Esophagus muscularis mucosa (tissue), 4 donors: Measurements from ENCODE around the gene MTTP. TPM values are rescaled to one million over a fixed set of nuclear protein-coding genes. Genes with fewer than 3 reads are reported as not detected.
A peak's percentile ranks its signal among the peaks of the same experiment; 100 is the strongest.

Experiments
- DNase-seq: peaks from one replicate; pipeline ENCODE4 v3.0.0-alpha.2; 2017; ENCODE audit errors: extremely low spot score
- H3K27ac ChIP-seq, 4 donors: fragments of 200-600 bp; sonication (generic); replicated peaks in 1 of 4; 1 replicate in 3 of 4; 2 replicates in 1 of 4; pipeline ENCODE4 v1.5.1; 2016 to 2019; ENCODE audit warnings: mild to moderate bottlenecking in 1 of 4
- H3K27me3 ChIP-seq, 4 donors: fragments of 200-600 bp; sonication (generic); one replicate each; pipeline versions ENCODE4 v1.5.1 to v1.6.0; 2016 to 2019
- H3K36me3 ChIP-seq, 4 donors: fragments of 200-600 bp; sonication (generic); one replicate each; pipeline ENCODE4 v1.5.1; 2016 to 2019
- H3K4me1 ChIP-seq, 4 donors: fragments of 200-600 bp; sonication (generic); one replicate each; pipeline ENCODE4 v1.5.1; 2016 to 2019
- H3K4me3 ChIP-seq, 4 donors: fragments of 200-600 bp; sonication (generic); 1 replicate in 2 of 4; 2 replicates in 2 of 4; pipeline ENCODE4 v1.5.1; 2016 to 2019; ENCODE audit warnings: mild to moderate bottlenecking in 4 of 4, moderate library complexity in 1 of 4
- H3K9me3 ChIP-seq, 4 donors: fragments of 200-600 bp; sonication (generic); 1 replicate in 3 of 4; 2 replicates in 1 of 4; pipeline ENCODE4 v1.5.1; 2016 to 2019
- CTCF ChIP-seq, 3 experiments: fragments of 200-600 bp in 2 of 3; fragments of 450-650 bp in 1 of 3; sonication (generic) in 2 of 3; IDR thresholded peaks; one replicate each; pipeline ENCODE4 v1.5.1; 2017 to 2019; ENCODE audit warnings: antibody characterized with exemption in 3 of 3, mild to moderate bottlenecking in 2 of 3, moderate library complexity in 1 of 3
- EP300 ChIP-seq: sonication (generic); formaldehyde crosslinking; IDR thresholded peaks from one replicate; pipeline ENCODE4 v1.6.1; 2017; ENCODE audit warnings: antibody characterized with exemption
- POLR2A ChIP-seq: fragments of 450-650 bp; IDR thresholded peaks from one replicate; pipeline ENCODE4 v1.6.1; 2017; ENCODE audit warnings: antibody characterized with exemption, moderate library complexity, mild to moderate bottlenecking, low read depth
- POLR2AphosphoS5 ChIP-seq, 2 donors: sonication (generic); formaldehyde crosslinking; IDR thresholded peaks; one replicate each; pipeline ENCODE4 v1.6.1; 2017; ENCODE audit warnings: antibody characterized with exemption in 2 of 2
- WGBS: methylation state at CpG from one replicate; pipeline ENCODE4 v1.1.5; 2018; 5-methylcytosine and 5-hydroxymethylcytosine counted together
- intact Hi-C: fragments of 100-400 bp; cut with DNase I; formaldehyde crosslinking; loops from one replicate; pipeline ENCODE4 v1.15.1; 2023
- total RNA-seq, 4 donors: library from RNA; depleted of rRNA; stranded (reverse); fragments of >200 nt; gene quantifications; one replicate each; pipeline versions ENCODE4 v1.1.0 to v1.2.1, GENCODE V29; 2016

The MTTP gene
- total RNA-seq, 4 donors from 2014 or later, result 0.45 to 1.2 (median 0.70) TPM

- intact Hi-C loops, result loop anchor here (2.0 to 5.0 kb wide), 3 partner anchors 159 to 385 kb away; no protein-coding TSS in a partner anchor
Measured at GRCh38 chr4:99563310-99564186, 11.1 kb upstream of the MTTP start, which contains the start of gene TRMT10A. TSS of gene TRMT10A (minus strand) at chr4:99564039. CDS start at chr4:99559338, 4,701 bp downstream.

GRCh38 chr4:99564921-99565320 is 9.7 kb upstream of the MTTP start:
- H3K36me3 ChIP-seq, result no peaks in the 10 kb centered on the region
- H3K4me3 ChIP-seq, result no peak overlapping the region
- no peak for DNase-seq
- TF ChIP-seq POLR2AphosphoS5 (IDR thresholded peaks at IDR 0.05) (no peak), EP300 (no peak), CTCF (IDR thresholded peaks at IDR 0.05) (no peak), POLR2A (no peak)
- H3K27me3 ChIP-seq, result no peaks in the 10 kb centered on the region
- peak overlapping the region; percentile 91 to 94 (median 92) for H3K27ac ChIP-seq
- H3K4me1 ChIP-seq, result peaks cover 8 to 18% (median 10%) of the 10 kb centered on the region in 4 donors
- intact Hi-C loops, result loop anchor here (5.0 kb wide), 1 partner anchor 322 kb away; no protein-coding TSS in a partner anchor
- H3K9me3 ChIP-seq, result no peaks in the 10 kb centered on the region

More at GRCh38 chr4:99563310-99564186, 11.1 kb upstream of the MTTP start, which contains the start of gene TRMT10A:
- H3K36me3 ChIP-seq, result no peaks in the 10 kb centered on the region
- no peaks in the 10 kb centered on the region for H3K27me3 ChIP-seq
- TF ChIP-seq CTCF (IDR thresholded peaks at IDR 0.05) (peak in 1 of 3 experiments; percentile 5), EP300 (no peak), POLR2AphosphoS5 (IDR thresholded peaks at IDR 0.05) (peak; percentile 77 to 90), POLR2A (peak; percentile 43)
- H3K4me1 ChIP-seq, result peaks cover 8 to 18% (median 10%) of the 10 kb centered on the region in 4 donors
- no peaks in the 10 kb centered on the region for H3K9me3 ChIP-seq
- peak; percentile 99 for DNase-seq
- H3K4me3 ChIP-seq, result peak within 1 kb of the TSS; percentile 61 to 81 (median 71)
- H3K27ac ChIP-seq, result peak within 1 kb of the TSS; percentile 91 to 94 (median 92)
- WGBS, result under 1% methylated on average over 44 of the region's 48 CpGs

GRCh38 chr4:99571883-99572282 is 2.7 kb upstream of the MTTP start:
- no peak for DNase-seq
- Histone ChIP-seq H3K9me3 (no peaks in the 10 kb centered on the region), H3K4me3 (no peak overlapping the region), H3K4me1 (peaks cover 0 to 27% (median 13%) of the 10 kb centered on the region in 4 donors), H3K36me3 (no peaks in the 10 kb centered on the region), H3K27me3 (no peaks in the 10 kb centered on the region), H3K27ac (peak overlapping the region in 2 of 4 donors; percentile 64 to 70)
- 28% methylated on average over 1 of the region's 1 CpG for WGBS
- no peak for TF ChIP-seq POLR2A
- TF ChIP-seq POLR2AphosphoS5 (IDR thresholded peaks at IDR 0.05), result no peak
- no peak for TF ChIP-seq CTCF (IDR thresholded peaks at IDR 0.05)
- TF ChIP-seq EP300, result no peak
- intact Hi-C loops, result no loop called here

GRCh38 chr4:99572527-99573240 is 1.9 kb upstream of the MTTP start:
- Histone ChIP-seq H3K36me3 (no peaks in the 10 kb centered on the region), H3K4me1 (peaks cover 0 to 27% (median 13%) of the 10 kb centered on the region in 4 donors), H3K27me3 (no peaks in the 10 kb centered on the region), H3K9me3 (no peaks in the 10 kb centered on the region), H3K4me3 (no peak overlapping the region), H3K27ac (peak overlapping the region; percentile 52 to 70 (median 62))
- TF ChIP-seq POLR2A (no peak), EP300 (no peak), POLR2AphosphoS5 (IDR thresholded peaks at IDR 0.05) (no peak), CTCF (IDR thresholded peaks at IDR 0.05) (no peak)
- 58% methylated on average over 6 of the region's 6 CpGs for WGBS
- DNase-seq, result no peak
- intact Hi-C loops, result no loop called here
